Nephron (organoid): ENCODE measurements around the gene DESI2.

ENCODE experiments used
- H3K27ac Mint-ChIP-seq, 3 experiments: 2 replicates each; pipeline ENCODE4 v1.8.0; 2020; ENCODE audit warnings: mixed read lengths in 3 of 3, mild to moderate bottlenecking in 2 of 3, moderate library complexity in 1 of 3
- H3K27me3 Mint-ChIP-seq: 2 replicates; pipeline ENCODE4 v1.8.0; 2021; ENCODE audit warnings: low read depth, mild to moderate bottlenecking, moderate library complexity, mixed read lengths
- H3K36me3 Mint-ChIP-seq: 2 replicates; pipeline ENCODE4 v1.8.0; 2020; ENCODE audit warnings: low read depth, mixed read lengths
- H3K4me1 Mint-ChIP-seq: 2 replicates; pipeline ENCODE4 v1.8.0; 2020; ENCODE audit warnings: mixed read lengths
- H3K4me3 Mint-ChIP-seq, 3 experiments: 2 replicates each; pipeline ENCODE4 v1.8.0; 2020; ENCODE audit warnings: mild to moderate bottlenecking in 3 of 3, mixed read lengths in 3 of 3, moderate library complexity in 2 of 3
- H3K9me3 Mint-ChIP-seq: 2 replicates; pipeline ENCODE4 v1.8.0; 2020; ENCODE audit warnings: mixed read lengths
- CTCF ChIP-seq, 3 experiments: fragments of 200-600 bp; sonication (generic); IDR thresholded peaks; one replicate each; pipeline ENCODE4 v1.5.0; 2021; ENCODE audit warnings: antibody characterized with exemption in 3 of 3; ENCODE audit not compliant: unreplicated experiment in 3 of 3

The DESI2 gene

GRCh38 chr1:244702620-244703019 is 49.7 kb downstream of the DESI2 start:
- no peak overlapping the region for H3K27ac Mint-ChIP-seq

GRCh38 chr1:244704107-244704506 is 51.2 kb downstream of the DESI2 start:
- Mint-ChIP-seq H3K4me3 (no peak overlapping the region), H3K9me3 (peaks cover 4% of the 10 kb centered on the region), H3K27ac (no peak overlapping the region), H3K36me3 (peaks cover 65% of the 10 kb centered on the region), H3K4me1 (no peaks in the 10 kb centered on the region), H3K27me3 (no peaks in the 10 kb centered on the region)
- no peak for TF ChIP-seq CTCF (IDR thresholded peaks at IDR 0.05; ENCODE audit: unreplicated experiment in 3 of 3)

More at GRCh38 chr1:244702620-244703019, 49.7 kb downstream of the DESI2 start:
- H3K4me1 Mint-ChIP-seq: no peaks in the 10 kb centered on the region
- H3K4me3 Mint-ChIP-seq: no peak overlapping the region
- H3K27me3 Mint-ChIP-seq: no peaks in the 10 kb centered on the region
- peaks cover 5% of the 10 kb centered on the region for H3K9me3 Mint-ChIP-seq
- peaks cover 78% of the 10 kb centered on the region for H3K36me3 Mint-ChIP-seq
- TF ChIP-seq CTCF (IDR thresholded peaks at IDR 0.05; ENCODE audit: unreplicated experiment in 3 of 3): no peak

GRCh38 chr1:244705261-244706234 is 52.6 kb downstream of the DESI2 start:
- Mint-ChIP-seq H3K36me3 (peaks cover 52% of the 10 kb centered on the region), H3K4me3 (no peak overlapping the region), H3K27me3 (no peaks in the 10 kb centered on the region), H3K27ac (no peak overlapping the region), H3K9me3 (peaks cover 4% of the 10 kb centered on the region), H3K4me1 (no peaks in the 10 kb centered on the region)
- TF ChIP-seq CTCF (IDR thresholded peaks at IDR 0.05; ENCODE audit: unreplicated experiment in 3 of 3): no peak

- Mint-ChIP-seq H3K9me3 (no peaks in the 10 kb centered on the region), H3K36me3 (peaks cover 28% of the 10 kb centered on the region), H3K27me3 (no peaks in the 10 kb centered on the region), H3K4me3 (no peak overlapping the region), H3K27ac (no peak overlapping the region), H3K4me1 (no peaks in the 10 kb centered on the region)
- no peak for TF ChIP-seq CTCF (IDR thresholded peaks at IDR 0.05; ENCODE audit: unreplicated experiment in 3 of 3)
Observed at GRCh38 chr1:244709076-244709475, 56.1 kb downstream of the DESI2 start.

- H3K4me3 Mint-ChIP-seq: no peak overlapping the region
- no peaks in the 10 kb centered on the region for H3K4me1 Mint-ChIP-seq
- H3K27me3 Mint-ChIP-seq: no peaks in the 10 kb centered on the region
- no peak for TF ChIP-seq CTCF (IDR thresholded peaks at IDR 0.05; ENCODE audit: unreplicated experiment in 3 of 3)
- H3K27ac Mint-ChIP-seq: no peak overlapping the region
- H3K9me3 Mint-ChIP-seq: no peaks in the 10 kb centered on the region
- H3K36me3 Mint-ChIP-seq: peaks cover 24% of the 10 kb centered on the region
Observed at GRCh38 chr1:244709476-244710368, 56.8 kb downstream of the DESI2 start.
